GM21576 (cell line): Measurements from ENCODE around the gene CYP2J2.
"Not testable (repeated sequence)": the region's sequence is repeated elsewhere in the genome, so short reads cannot be mapped to it uniquely, and the experiment has no call there.

Source experiments
- ATAC-seq: cut with Tn5 transposase; IDR thresholded peaks from one replicate; pipeline ENCODE4 v1.9.1; 2021; ENCODE audit warnings: mild to moderate bottlenecking, moderate library complexity; ENCODE audit not compliant: unreplicated experiment

CYP2J2 gene

GRCh38 chr1:59877108-59877682 is 49.4 kb downstream of the CYP2J2 start:
- no peak for ATAC-seq

- no peak for ATAC-seq
Observed at GRCh38 chr1:59871746-59872145, 54.8 kb downstream of the CYP2J2 start.

GRCh38 chr1:59866462-59866861 is 60.1 kb downstream of the CYP2J2 start:
- ATAC-seq, result no peak

GRCh38 chr1:59857679-59858354 is 68.8 kb downstream of the CYP2J2 start:
- ATAC-seq, result no peak

GRCh38 chr1:59856725-59857338 is 69.7 kb downstream of the CYP2J2 start:
- no peak for ATAC-seq

GRCh38 chr1:59855297-59855696 is 71.3 kb downstream of the CYP2J2 start:
- not testable (repeated sequence) for ATAC-seq

- ATAC-seq, result no peak
Observed at GRCh38 chr1:59852117-59852516, 74.5 kb downstream of the CYP2J2 start.

GRCh38 chr1:59846895-59847282 is 79.7 kb downstream of the CYP2J2 start:
- no peak for ATAC-seq

- ATAC-seq, result no peak
Observed at GRCh38 chr1:59846209-59846894, 80.2 kb downstream of the CYP2J2 start.

GRCh38 chr1:59845091-59845490 is 81.5 kb downstream of the CYP2J2 start:
- ATAC-seq, result no peak
